Fibroblast of skin of scalp (primary cell): ENCODE results near the gene RELN.

Experiments
- DNase-seq: peaks from one replicate; pipeline ENCODE4 v3.0.0-alpha.2; 2013

Gene RELN

GRCh38 chr7:103628742-103629141, 360.7 kb downstream of the RELN start:
- DNase-seq: no peak

DNA sequence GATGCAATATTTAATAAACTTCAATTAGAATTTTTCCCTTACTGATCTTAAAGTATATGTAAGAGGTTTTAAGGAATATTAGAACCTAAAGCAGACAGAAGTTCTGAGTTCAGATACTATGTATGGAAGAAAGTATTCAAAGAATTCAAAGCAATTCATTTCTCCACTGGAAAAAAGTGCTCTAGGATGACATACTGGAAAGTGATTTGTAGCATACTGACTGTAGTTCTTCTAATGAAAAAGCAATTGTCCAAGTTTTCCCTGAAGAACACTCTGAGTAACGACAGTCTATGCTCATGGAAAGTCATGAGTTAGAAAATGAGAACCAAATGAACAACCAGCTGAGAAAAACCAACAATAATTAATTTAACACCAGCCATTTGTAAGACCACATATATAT, 362.7 kb downstream of the RELN start:
- DNase-seq: peak; percentile 64

DNA sequence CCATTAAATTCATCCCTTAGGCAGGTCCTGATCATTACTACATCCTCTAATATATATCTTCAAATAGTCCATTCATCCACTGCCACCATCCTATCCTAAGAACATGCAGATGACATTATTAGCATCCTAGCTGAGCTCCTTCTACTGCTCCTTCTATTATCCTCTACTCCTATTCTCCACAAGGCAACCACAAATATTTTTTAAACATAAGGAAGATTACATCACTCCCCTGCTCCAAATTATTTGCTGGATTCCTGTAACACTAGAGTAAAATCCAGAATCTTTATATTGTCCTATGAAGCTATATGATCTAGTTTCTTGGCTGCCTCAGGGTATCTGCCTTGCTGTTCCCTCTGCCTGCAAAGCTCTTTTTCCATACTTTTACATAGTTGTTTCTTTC, 367.2 kb downstream of the RELN start:
- peak; percentile 58 for DNase-seq

GRCh38 chr7:103613655-103614642, 375.5 kb downstream of the RELN start:
- DNase-seq: peak; percentile 48

DNA sequence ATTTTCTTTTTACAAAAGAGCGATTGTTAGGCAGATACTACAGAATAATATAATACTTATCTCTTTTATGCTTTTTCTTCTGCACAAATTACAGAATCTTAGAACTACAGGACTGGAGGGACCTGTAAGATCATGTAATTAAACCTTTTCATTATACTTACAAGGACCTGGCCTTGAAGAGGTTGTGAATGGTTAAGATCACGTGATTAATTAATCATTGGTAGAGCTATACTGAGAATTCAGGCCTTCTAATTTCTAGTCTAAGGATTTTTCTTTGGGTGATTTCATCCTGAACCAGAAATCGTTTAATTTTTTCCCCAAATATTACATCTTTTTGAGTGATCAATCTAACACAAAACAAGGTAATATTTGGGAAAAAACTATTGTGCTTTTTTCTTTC, 379.7 kb downstream of the RELN start:
- no peak for DNase-seq

GRCh38 chr7:103605640-103606039, 383.8 kb downstream of the RELN start:
- no peak for DNase-seq

DNA sequence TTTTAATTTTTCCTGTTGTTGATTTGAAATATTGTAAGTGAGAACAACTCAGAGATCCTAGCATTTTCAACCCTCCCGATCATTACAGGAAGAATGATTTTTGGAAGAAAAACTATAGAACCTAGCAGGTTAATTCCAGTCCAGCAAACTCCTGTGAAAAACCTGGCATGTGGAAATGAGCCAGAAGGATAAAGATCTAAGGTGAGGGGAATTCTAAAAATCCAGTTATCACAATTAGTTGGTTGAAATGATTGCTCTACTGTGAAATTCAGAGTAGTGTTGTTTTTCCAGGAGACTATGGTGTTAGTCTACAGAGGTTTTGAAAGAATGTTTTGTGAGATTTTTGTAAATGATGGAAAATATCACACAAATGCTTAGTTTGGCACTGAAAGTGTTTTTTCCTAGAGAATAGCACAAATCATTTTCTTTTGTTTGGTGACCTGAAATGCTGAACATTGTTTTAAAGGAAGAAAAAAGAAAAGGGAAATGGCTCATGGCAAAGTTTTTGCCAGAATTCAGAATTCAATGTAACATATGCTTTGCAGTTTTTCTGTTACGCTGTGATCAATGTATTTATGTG, 391.0 kb downstream of the RELN start:
- DNase-seq: no peak

DNA sequence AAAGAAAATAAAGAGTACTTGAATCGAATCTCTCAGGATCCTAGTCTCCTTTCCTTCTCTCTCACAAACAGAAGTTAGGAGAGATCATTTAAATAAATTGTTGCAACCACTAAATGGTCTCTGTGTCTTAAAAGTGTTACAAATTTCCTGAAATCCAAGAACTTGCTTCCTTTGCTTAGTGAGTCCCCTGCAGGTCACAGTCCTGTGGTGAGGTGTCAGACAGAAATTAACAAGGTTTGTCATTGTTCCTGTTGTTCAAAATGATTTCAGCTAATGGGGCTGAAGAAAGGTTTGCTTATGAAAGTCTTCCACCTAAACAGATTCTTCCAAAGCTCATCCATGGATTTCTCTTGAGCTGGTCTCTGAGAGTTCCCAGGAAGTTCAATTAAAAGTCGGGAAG, 391.9 kb downstream of the RELN start:
- DNase-seq: no peak

DNA sequence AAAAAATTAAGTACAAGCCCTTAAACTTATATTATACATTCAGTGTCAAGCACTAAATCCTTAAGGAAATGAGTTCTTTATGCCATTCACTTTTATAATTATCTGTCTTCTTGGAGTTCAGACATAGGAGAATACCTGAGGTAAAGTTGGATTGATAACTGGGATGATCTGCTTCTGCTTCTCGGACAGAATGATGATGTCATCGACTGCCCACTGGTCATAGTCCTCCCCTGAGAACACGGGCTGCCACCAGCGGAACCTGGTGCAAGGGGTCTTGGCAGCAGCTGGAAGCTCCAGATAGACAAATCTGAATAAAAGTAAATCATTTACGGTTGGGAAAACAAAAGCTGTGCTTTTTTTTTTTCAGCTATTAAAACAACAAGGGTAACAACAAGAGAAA, 395.3 kb downstream of the RELN start:
- DNase-seq: no peak

DNA sequence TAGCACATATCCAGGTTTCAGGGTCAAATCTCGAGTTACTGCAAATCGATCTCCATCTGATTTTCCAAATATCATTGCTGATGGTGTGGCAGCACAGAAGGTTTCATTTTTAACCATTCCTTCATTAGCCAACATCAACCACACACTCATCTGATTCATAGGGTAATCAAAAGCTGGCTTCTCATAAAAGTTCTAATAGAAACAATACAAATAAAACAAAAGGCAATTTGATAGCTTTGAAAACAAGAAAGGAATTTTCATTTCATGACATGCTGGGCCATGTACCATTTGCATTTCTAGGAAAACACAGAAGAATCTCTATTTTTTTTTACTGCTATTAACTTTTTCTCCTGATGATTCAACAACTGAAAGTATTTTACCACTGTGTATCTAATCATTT, 395.8 kb downstream of the RELN start:
- no peak for DNase-seq

GRCh38 chr7:103592844-103593243, 396.6 kb downstream of the RELN start:
- no peak for DNase-seq

DNA sequence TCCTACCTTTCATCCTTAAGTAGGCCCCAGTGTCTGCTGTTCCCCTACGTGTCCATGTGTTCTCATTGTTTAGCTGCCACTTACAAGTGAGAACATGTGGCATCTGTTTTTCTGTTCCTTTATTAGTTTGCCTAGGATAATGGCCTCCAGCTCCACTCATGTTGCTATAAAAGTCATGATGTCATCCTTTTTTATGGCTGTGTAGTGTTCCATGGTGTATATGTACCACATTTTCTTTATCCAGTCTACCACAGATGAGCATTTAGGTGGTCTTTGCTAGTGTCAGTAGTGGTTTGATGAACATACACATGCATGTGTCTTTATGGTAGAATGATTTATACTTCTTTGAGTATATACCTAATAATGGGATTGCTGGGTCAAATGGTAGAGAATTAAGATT, 397.3 kb downstream of the RELN start:
- no peak for DNase-seq

DNA sequence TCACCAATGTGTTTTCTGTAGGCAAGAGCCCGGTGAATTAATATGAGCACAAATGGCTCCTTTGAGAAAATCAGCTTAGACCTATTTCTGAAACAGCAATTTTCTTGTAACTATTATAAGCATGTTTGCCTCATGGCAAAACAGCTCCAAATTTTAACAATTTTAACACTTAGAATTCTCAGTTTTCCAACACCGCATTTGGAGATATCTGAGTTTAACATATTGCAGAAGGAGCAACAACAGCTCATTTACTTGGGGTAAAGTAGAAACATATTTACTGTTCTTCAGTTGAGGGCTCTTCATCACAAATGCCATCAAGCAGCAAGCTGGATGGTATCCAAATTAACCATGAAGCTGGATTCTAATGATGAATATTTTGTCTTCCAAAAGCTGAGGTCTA, 409.4 kb downstream of the RELN start:
- DNase-seq: no peak

GRCh38 chr7:103577059-103577458, 412.4 kb downstream of the RELN start:
- DNase-seq: no peak

- DNase-seq: no peak
These were observed 412.8 kb downstream of the RELN start for GRCh38 chr7:103576641-103577040.

GRCh38 chr7:103574576-103574975, 414.9 kb downstream of the RELN start:
- DNase-seq: no peak

- peak; percentile 46 for DNase-seq
These were observed 415.9 kb downstream of the RELN start for GRCh38 chr7:103573479-103574058.

DNA sequence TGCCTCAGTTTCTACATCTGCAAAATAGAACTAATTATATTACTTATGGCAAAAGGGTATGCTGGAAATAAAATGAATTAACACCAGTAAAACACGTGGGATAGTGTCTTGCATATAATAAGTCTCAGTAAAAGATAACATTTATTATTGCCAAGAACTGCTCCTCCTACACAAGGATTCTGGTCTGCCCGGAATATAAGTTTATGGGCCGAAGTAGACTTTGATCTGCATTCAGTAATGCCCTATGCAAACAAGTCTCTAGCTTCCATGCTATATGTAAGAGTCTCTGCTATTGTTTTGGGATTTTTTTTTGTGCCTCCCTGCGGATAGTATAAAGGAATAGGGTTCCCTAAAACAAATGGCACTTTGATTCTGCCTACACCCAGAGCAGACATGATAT, 417.9 kb downstream of the RELN start:
- DNase-seq: no peak

GRCh38 chr7:103569621-103570305, 419.7 kb downstream of the RELN start:
- DNase-seq: no peak

GRCh38 chr7:103564416-103564815, 425.0 kb downstream of the RELN start:
- DNase-seq: no peak

DNA sequence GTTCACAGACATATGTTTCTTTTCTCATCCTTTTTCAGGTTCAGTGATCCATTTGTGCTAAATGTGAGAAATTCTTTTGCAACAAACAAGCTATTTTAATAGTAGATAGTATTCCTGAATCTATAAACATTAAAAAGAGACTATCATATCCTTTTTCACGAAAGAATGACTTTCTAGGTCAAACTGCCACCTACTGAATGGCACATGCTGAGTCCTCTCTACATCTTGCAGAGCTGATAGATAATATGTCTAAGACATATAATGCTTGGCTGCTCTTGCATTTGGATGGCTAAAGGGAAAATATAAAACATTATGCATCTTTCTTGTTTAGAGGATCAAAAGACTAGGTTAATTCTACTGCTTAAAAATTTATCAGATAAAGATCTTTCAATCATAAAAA, 429.3 kb downstream of the RELN start:
- no peak for DNase-seq

DNA sequence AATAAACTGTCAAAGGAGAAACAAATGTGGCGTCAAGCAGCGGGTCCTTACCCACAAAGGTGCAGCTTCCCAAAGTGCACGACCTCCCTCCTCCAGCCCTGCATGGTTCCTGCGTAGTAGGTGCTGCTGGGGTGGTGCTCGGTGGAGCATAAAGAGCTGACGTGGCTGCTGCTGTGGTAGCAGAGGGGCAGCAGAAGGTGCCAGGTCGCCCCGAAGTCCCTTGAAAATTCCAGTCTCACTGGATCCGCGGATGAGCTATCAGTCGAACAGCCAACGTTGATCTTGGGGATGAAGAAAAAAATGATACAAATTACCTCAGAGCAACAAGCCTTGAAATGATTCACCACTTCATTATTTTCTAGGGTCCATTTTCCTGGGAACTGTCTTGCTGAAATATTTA, 438.4 kb downstream of the RELN start:
- no peak for DNase-seq

DNA sequence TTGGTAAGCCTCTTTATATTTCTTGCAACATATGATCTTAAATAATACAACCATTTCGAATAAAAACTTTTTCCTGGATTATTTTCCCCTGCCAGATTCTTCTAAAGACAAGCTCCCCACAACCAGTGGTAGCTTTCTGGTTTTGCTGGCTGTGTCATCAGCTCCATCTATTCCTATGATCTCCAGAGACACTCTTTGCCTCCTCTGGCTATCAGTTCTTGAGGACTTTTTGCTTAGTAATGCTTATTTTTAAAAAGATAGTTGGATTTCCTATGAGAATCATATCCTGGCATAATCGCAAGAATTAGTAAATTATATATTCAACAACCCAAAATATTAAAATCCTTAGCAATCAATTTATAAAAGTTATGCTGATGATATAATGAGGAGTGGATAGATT, 439.7 kb downstream of the RELN start:
- no peak for DNase-seq
